Activated naive CD8-positive, alpha-beta T cell treated with anti-CD3 and anti-CD28 coated beads, Interleukin-2, amount 50 U/mL, for 24 hours (primary cell): ENCODE data around the gene DENND2D.

Source experiments
- ATAC-seq: fragments of 150-1000 bp; cut with Tn5 transposase; one replicate; pipeline ENCODE4 v1.10.0; 2021
- DNase-seq: peaks from one replicate; pipeline ENCODE4 v3.0.0; 2021
- H3K27ac Mint-ChIP-seq: one replicate; pipeline ENCODE4 v1.8.0; 2021; ENCODE audit warnings: mild to moderate bottlenecking, mixed read lengths
- H3K27me3 Mint-ChIP-seq: one replicate; pipeline ENCODE4 v1.8.0; 2021; ENCODE audit warnings: mixed read lengths
- H3K36me3 Mint-ChIP-seq: one replicate; pipeline ENCODE4 v1.8.0; 2021; ENCODE audit warnings: low read depth, mixed read lengths
- H3K4me1 Mint-ChIP-seq: one replicate; pipeline ENCODE4 v1.8.0; 2021; ENCODE audit warnings: mixed read lengths
- H3K4me3 Mint-ChIP-seq: one replicate; pipeline ENCODE4 v1.8.0; 2021; ENCODE audit warnings: mild to moderate bottlenecking, moderate library complexity, mixed read lengths
- H3K9me3 Mint-ChIP-seq: one replicate; pipeline ENCODE4 v1.8.0; 2021; ENCODE audit warnings: mixed read lengths

DENND2D gene

GRCh38 chr1:111151838-111152237, 48.6 kb downstream of the DENND2D start:
- H3K9me3 Mint-ChIP-seq, result no peaks in the 10 kb centered on the region
- peak overlapping the region; percentile 43 for H3K27ac Mint-ChIP-seq
- DNase-seq (no peak), ATAC-seq (no peak)
- H3K4me3 Mint-ChIP-seq, result no peak overlapping the region
- H3K36me3 Mint-ChIP-seq, result peaks cover 74% of the 10 kb centered on the region
- no peaks in the 10 kb centered on the region for H3K27me3 Mint-ChIP-seq
- peaks cover 75% of the 10 kb centered on the region for H3K4me1 Mint-ChIP-seq

GRCh38 chr1:111148376-111148881, 52.0 kb downstream of the DENND2D start:
- Mint-ChIP-seq H3K27ac (peak overlapping the region; percentile 23), H3K27me3 (no peaks in the 10 kb centered on the region), H3K9me3 (no peaks in the 10 kb centered on the region), H3K4me3 (no peak overlapping the region), H3K36me3 (peaks cover 62% of the 10 kb centered on the region), H3K4me1 (peaks cover 76% of the 10 kb centered on the region)
- DNase-seq (no peak), ATAC-seq (no peak)

DNA sequence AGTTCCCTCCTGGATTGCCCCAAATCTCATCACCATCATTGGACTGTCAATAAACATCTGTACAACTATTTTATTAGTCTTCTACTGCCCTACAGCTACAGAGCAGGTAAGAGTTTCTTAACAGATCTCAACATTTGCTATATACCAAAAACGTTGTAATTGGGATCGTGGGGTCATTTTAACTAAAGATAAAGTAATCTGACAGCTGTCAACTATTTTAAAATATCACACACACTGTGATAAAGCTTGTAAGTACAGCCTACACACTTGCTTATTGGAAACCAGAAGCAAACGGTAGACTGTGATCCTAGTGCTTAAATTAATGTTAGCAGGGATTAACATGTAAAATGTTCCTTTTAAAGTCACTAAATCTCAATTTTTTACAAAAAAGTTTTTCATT, 52.5 kb downstream of the DENND2D start:
- H3K36me3 Mint-ChIP-seq, result peaks cover 57% of the 10 kb centered on the region
- H3K27ac Mint-ChIP-seq, result peak overlapping the region; percentile 40

DNA sequence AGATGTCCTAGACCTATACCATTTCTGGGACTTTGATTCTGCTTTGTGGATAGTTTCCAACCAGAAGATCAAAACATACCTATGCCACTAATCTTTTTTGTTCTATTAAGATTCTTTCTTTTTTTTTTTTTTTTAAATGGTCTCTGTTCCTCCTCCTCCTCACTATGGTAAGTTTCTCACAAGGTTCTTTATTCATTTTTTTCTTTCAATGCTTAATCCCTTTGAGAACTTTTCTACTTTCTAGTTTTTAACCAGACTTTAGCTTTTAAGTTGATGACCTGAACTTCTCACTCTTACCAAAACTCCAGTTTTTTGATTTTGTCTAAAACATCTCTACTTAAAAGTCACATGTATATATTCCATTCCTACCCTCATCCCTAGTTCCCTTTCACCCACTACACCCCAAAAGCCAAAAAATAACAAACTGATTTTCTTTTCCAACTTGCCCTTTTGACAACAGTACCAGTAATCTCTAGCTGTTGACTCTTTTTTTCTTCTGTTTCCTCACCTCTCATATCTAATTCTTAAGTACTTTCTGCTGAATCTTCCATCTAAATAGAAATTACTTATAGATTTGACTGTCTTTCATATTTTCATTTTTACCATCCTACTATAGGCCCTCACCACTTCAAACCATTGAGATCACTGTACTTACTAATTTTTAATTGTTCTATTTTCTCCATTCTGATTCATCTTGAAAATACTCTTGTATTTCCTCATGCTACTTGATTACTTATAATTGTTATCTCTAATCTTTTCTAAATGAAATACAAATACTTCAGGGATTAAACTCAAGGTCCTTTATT, 54.3 kb downstream of the DENND2D start:
- Mint-ChIP-seq H3K27ac (peak overlapping the region; percentile 80), H3K4me3 (peak overlapping the region; percentile 22), H3K27me3 (no peaks in the 10 kb centered on the region), H3K36me3 (peaks cover 40% of the 10 kb centered on the region), H3K4me1 (peaks cover 72% of the 10 kb centered on the region), H3K9me3 (no peaks in the 10 kb centered on the region)
- DNase-seq (no peak), ATAC-seq (peak; percentile 52)

More for the DNA sequence above, 52.5 kb downstream of the DENND2D start:
- H3K27me3 Mint-ChIP-seq, result no peaks in the 10 kb centered on the region
- no peaks in the 10 kb centered on the region for H3K9me3 Mint-ChIP-seq
- no peak overlapping the region for H3K4me3 Mint-ChIP-seq
- no peak for DNase-seq
- no peak for ATAC-seq
- peaks cover 74% of the 10 kb centered on the region for H3K4me1 Mint-ChIP-seq

DNA sequence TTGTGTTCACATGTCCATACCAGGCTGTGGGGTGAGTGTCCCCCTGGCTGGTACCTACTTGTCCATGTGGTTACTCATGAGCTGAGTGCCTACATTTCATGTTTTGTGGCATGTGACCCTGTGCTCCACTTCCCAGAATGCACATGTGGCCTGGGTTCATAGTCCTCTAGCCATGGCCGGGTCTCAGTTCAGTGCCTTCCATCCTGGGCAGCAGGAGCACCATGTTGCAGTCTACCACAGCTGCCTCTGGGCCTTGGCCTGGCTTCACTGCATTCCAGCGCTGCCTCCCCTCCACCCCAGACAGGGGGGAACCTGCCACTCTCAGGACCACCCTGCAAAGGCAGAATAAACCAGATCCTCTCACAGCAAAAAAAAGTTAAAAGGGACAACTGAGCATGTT, 54.9 kb downstream of the DENND2D start:
- peak overlapping the region; percentile 80 for H3K27ac Mint-ChIP-seq
- DNase-seq (no peak), ATAC-seq (no peak)
- H3K9me3 Mint-ChIP-seq, result no peaks in the 10 kb centered on the region
- H3K27me3 Mint-ChIP-seq, result no peaks in the 10 kb centered on the region
- H3K4me3 Mint-ChIP-seq, result no peak overlapping the region
- peaks cover 37% of the 10 kb centered on the region for H3K36me3 Mint-ChIP-seq
- peaks cover 73% of the 10 kb centered on the region for H3K4me1 Mint-ChIP-seq

DNA sequence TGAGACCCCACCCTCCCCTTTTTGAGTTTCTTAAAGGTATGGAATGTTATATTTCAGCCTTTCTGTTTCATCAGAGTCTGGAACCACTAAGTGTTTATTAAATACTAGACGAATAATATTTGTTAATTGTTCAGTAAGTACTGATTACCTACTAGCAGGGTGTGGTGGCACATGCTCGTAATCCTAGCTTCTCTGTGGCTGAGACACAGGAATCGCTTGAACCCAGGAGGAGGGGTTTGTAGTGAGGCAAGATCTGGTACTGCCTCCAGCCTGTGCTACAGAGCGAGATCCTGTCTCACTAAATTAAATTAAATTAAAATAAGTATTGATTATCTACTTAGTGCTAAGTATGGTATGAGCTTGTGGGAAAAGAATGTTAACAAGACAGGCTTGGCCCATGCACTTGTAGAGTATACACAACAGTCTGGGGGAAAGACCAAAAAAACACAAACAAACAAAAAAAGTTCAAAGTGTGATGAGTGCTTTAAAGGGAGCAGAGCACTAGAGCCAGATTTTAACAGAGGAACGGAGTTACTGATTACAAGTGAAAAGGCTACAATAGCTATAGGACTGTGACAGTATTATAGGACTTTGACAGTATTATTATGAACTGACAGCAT, 58.0 kb downstream of the DENND2D start:
- Mint-ChIP-seq H3K27me3 (no peaks in the 10 kb centered on the region), H3K36me3 (peaks cover 20% of the 10 kb centered on the region), H3K4me3 (peak overlapping the region; percentile 99), H3K4me1 (peaks cover 67% of the 10 kb centered on the region), H3K9me3 (no peaks in the 10 kb centered on the region), H3K27ac (no peak overlapping the region)
- no peak for DNase-seq
- ATAC-seq, result no peak

- Mint-ChIP-seq H3K27ac (no peak overlapping the region), H3K4me3 (peak overlapping the region; percentile 99), H3K4me1 (peaks cover 61% of the 10 kb centered on the region), H3K36me3 (peaks cover 22% of the 10 kb centered on the region), H3K27me3 (no peaks in the 10 kb centered on the region), H3K9me3 (no peaks in the 10 kb centered on the region)
- ATAC-seq, result no peak
- no peak for DNase-seq
Measured at GRCh38 chr1:111141245-111142220, 58.9 kb downstream of the DENND2D start.

DNA sequence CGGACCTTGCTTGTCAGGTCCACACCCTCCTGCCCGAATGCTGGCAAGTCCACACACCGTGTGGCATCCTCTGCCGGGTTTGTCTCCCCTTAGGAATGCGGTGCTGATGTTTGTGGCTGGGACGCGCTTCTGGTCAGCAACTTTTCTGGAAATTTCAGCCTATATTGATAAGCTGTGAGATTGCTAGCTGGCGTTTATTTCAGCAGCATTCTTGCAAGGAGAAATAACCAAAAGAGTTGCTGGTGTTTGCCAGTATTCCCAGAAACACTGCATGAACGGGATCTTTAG, 59.8 kb downstream of the DENND2D start:
- H3K4me3 Mint-ChIP-seq, result peak overlapping the region; percentile 99
- no peak for DNase-seq
- peaks cover 55% of the 10 kb centered on the region for H3K4me1 Mint-ChIP-seq
- no peaks in the 10 kb centered on the region for H3K27me3 Mint-ChIP-seq
- H3K36me3 Mint-ChIP-seq, result peaks cover 22% of the 10 kb centered on the region
- peak; percentile 24 for ATAC-seq
- H3K27ac Mint-ChIP-seq, result peak overlapping the region; percentile 97
- no peaks in the 10 kb centered on the region for H3K9me3 Mint-ChIP-seq

DNA sequence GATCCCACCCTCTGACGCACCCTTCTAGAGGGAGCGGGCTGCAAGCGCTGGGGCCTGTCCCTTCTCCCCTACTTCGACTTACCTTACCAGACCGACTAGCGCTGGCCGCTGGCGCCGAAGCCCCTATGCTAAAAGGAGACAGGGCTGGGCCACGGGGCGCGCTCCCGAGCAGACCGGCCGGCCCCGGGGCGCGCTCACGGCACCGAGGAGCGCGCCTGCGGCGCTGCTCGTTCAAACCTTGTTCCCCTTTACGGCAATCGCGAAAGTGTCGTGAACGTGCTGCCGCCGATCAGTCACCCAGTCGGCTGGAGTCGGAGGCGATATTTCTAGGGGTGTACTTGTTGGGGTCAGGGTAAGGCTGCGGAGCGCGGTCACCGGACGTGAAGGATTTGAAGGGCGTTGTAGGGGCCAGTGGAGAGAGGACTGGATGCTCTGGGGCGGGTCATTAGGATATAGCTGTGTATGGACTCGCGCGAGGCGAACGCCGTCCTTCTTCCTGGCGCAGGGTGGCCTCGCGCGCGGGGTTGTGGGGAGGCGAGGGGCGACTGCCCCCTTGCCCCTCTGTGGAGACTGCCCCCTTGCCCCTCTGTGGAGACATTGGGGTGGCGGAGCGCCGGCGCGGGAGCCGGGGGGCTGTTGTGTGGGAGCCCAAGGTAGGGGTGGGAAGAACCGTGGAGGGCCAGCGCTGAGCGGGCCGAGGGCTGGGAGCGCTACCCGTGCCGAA, 60.3 kb downstream of the DENND2D start, which contains the start of the genes CEPT1 and DRAM2:
Gene CEPT1, plus strand, starts transcription at position 268 of the 724 bp plus-strand sequence. CDS start 7,492 bp downstream, outside the sequence.
Gene DRAM2, minus strand, starts transcription at position 138 of the 724 bp plus-strand sequence. CDS start 8,539 bp downstream, outside the sequence.
- peak; percentile 92 for ATAC-seq
- Mint-ChIP-seq H3K36me3 (peaks cover 25% of the 10 kb centered on the region), H3K4me1 (peaks cover 55% of the 10 kb centered on the region), H3K27me3 (no peaks in the 10 kb centered on the region), H3K4me3 (peak within 1 kb of the TSS; percentile 99), H3K9me3 (no peaks in the 10 kb centered on the region), H3K27ac (peak within 1 kb of the TSS; percentile 97)
- DNase-seq, result peak; percentile 94

DNA sequence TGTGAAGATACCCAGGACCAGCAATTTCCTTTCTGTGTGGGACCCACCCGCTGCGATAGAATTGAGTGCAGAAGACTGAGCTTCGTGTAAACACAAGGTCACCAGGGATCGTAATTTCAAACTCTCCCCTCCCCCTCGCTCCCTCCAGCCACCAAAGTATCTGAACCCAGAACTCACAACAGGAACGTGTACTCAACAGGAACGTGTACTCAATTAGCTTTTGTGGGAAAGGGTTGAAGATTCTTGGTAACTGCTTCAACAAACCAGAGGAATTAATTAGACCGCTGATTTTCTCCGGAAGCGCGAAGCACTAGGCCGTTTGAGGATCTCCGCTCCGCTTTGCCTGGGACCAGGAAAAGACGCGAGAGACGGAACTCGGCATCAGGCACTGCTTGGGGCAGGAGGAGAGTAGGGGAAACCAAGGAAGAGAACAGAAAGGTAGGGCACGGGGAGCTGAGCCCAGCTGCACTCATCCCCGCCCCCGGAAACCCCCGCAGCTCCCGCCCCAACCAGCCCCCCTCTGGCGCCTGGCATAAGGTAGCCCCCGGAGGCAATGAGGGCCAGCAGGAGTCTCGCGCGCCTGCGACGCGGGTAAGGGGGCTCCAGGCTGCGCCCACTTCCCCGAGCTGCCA, 61.0 kb downstream of the DENND2D start:
- Mint-ChIP-seq H3K4me1 (peaks cover 61% of the 10 kb centered on the region), H3K4me3 (peak overlapping the region; percentile 99)
- peak; percentile 62 for ATAC-seq

More for the DNA sequence above, 61.0 kb downstream of the DENND2D start:
- Mint-ChIP-seq H3K36me3 (peaks cover 26% of the 10 kb centered on the region), H3K27ac (peak overlapping the region; percentile 97), H3K9me3 (no peaks in the 10 kb centered on the region), H3K27me3 (no peaks in the 10 kb centered on the region)
- peak; percentile 38 for DNase-seq
